HG03045 (cell line): ENCODE data around the gene PBX1.
"Not testable (repeated sequence)": the region's sequence is repeated elsewhere in the genome, so short reads cannot be mapped to it uniquely, and the experiment has no call there.

Source experiments
- ATAC-seq: cut with Tn5 transposase; IDR thresholded peaks from one replicate; pipeline ENCODE4 v1.9.1; 2021; ENCODE audit warnings: mild to moderate bottlenecking, moderate library complexity; ENCODE audit not compliant: unreplicated experiment

The PBX1 gene

DNA sequence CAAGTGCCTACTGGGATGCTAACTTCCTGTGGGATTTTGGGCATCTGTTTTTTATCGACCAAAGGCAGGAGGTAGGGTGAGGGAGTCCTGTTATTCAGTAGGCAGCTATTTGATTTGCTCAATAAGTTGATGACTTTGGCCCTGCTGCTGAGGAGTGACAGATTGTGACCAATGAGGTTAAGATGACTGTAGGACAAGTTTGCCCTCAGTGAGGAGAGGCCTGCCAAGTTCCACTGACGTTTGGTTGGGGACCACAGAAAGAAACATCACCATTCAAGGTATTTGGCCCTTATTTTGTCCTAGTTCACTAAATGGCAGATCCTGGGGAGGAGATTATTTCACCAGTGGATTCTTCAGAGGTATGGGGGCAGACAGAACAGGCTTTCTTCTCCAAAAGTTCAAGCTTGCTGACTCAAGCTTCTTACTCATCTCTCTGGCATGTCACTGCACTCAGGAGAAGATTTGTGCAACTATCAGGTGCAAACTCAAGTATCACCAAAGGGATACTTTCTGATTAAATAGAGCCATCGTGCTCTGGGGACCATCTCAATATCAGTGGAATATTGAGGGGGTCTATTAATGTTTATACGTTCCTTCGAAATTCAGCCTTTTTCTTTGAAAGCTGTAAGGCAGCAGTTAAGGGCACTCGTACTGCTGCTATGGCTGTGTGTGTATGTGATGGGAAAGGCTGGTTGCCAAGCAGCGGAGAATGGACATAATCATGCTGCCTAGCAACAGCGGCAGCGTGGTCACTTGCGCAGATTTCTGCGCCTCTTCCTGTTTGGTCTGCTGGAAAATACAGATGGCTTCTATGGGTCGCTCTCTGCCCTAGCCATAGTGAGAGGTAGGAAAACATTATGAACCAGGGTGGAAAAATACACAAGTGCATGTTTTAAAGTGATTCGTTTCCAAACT, 78.7 kb downstream of the PBX1 start:
- ATAC-seq, result no peak

DNA sequence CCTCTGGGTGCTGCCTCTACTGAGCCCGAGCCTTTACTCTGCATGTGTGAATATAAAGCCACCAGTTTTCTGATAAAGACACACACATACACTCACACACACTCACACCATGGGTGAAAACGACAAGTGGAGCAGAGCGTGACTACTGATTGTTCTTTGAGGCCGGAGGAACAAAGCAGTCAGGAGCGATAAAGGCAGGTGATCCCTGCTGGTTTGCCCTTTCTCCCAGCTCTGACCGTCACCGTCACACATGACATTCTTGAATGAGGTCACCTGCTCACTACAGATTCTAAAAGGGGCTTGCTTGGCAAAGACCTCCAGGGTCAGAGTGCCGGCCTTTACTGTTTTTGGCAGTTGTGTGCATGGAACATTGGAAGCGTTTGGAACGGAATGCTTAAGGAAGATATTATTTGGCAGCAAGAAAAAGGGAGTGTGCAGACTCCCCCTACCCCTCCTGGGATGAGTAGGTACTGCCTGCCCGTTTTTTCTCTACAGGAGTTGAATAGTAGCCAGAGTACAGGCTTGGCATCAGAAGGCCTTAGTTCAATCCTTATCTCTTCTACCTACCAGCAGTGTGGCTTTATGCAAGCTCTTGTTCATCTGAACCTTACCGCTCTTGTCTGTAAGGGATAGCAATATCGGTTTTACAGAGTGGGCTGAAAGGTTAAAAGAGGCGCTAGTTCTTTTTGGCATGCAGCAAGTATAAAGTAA, 79.7 kb downstream of the PBX1 start:
- ATAC-seq, result no peak

DNA sequence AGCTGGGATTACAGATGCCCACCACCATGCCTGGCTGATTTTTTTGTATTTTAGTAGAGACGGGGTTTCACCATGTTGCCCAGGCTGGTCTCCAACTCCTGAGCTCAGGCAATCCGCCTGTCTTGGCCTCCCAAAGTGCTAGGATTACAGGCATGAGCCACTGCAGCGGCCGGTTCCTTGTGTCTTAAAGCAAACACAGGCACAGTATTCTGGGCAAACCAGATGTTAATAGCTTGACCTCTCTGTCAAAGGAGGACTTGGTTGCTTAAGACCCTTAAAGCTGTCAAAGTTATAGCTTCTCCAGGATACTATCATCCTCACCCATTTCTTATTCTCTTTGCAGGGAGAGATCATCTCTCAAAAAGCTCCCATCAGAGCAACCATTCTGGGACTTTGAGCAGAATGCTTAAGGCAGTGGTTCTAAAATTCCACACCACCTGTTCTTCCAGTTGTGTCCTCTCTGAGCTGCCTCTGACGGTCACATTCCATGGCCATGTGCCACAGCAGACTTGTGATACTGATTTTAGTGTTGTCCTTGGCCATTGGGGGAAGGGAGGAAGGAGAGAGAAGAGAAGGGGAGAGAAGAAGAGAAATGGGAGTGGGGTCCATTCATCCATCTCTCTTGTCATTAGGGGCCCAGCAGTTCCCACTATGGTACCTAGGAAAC, 81.8 kb downstream of the PBX1 start:
- no peak for ATAC-seq

DNA sequence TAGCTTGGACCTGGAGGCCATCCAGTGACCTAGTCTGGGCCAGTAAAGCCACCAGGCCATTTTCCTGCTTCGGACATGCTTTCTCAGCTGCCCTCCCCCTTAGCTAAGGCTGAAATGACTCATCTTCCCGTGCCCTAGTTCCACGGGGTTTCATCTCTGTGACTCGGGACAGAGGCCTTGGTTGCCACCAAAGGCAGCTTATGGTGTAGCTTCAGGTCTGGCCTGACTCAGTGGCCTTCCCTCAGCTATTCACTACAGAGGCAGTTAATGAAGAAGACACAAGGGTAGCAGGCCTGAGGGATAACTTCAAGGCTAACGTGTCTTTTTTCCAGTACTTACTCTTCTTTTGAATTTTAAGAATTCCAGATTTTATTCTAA, 82.4 kb downstream of the PBX1 start:
- ATAC-seq, result no peak

DNA sequence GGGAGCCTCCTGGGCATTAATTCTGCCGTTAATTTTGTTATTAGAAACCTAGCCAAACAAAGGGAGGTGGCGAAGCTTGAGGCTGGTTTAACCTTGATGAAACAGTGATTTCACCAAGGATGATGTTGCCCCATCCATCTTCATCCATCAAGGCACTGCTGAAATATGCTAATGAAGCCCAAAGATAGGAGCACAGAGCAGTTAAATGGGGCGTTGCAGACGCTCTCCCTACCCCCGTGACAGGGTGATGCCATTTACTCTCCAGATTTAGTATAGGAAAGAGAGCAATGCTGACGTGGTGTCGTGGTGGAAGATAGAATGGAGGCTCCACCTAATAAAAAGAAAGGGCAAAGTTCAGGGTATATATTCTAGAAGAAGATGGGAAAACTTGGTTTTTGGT, 84.0 kb downstream of the PBX1 start:
- ATAC-seq, result no peak

DNA sequence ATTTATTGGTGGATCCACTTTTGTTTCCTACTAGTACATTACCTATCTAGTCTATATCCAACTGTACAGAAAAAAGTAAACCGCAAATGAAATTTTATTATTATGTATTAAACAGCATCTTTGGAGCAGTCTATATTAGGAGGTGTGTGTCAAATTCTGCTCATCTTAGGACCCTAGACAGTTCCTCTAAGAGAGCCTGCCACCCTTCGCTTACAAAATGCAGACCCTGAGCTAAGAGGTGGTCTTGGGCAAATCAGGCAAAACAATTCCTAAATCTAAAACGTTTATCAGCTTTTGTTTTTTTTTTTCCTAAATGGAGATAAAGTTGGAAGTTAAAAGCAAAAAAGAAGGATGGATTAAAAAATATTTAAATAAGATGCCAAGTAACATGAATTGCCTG, 85.3 kb downstream of the PBX1 start:
- no peak for ATAC-seq

DNA sequence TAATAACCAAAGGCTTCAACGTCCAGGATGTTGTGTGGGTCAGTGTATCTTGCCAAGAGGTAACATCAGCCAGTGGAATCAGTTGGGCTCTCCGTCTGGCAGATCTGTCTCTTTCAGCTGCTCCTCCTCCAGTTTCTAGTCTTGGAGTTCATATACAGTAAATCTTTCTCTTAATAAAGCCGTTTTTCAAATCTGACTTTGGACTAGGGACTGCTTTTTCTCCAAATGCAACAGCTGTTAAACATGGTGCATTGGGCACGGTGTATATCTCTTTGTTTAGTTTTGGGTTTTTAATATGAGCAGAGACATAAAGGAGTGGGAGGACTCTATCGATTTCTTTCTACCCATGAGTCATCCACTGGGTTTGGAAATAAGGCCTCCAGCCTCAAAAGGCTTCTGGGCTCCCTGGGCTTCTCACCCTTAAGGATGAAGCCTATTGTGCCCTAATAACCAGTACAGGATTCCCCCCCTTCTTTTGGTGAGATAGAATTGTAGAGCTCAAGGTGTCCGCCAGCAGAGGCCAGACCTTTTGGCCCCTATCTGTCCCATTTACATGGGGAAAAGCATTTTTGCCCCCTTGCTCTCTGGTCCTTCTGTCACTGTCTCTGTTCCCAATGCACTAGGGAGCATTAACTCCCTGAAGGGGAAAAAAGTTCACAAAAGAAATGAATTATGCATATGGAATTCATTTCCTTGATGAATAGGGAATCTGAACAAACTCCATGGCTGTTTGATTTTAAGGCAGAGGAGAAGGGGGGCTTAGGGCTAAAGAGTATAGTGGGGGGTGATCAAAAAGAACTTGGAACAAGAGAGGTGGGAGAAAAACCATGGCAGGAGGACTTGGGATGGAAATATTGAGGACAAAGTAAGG, 86.0 kb downstream of the PBX1 start:
- ATAC-seq, result no peak

DNA sequence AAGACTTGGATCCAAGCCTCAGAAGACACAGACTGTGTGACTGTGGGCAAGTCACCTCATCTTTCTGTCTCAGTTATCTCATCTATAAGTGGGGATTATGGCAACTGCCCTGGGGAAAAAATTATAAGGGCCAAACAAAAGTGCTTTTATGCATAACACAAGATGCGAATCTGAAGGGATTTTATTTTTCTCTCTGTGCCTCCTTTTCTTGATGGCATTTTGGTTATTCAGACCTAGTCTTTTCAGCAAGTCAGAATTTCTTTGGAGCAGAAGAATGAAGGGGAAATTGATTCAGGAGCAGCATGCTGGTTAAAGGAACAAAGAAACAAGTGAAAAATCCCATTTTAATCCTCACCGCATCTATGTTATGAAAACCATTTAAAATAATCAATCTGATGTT, 86.9 kb downstream of the PBX1 start:
- ATAC-seq, result no peak

DNA sequence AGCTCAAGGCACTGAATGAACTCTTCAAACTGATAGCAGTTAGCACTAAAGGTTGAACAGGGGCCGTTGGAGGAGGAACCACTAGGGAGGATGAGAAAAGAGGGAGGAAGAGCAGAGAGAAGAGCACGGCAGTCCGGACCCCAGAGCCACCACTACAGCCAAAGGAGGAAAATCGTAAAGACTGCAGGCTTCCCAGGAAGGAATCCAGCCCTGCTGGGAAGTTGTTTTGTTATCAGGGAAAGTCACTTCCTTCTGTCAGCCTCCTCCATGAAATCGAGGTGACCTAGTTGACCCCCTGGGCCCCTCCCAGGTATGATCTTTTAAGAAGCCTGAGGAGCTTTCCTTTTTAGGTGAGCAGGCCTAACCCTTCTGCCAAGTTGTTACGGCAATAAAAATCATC, 88.2 kb downstream of the PBX1 start:
- ATAC-seq, result no peak

DNA sequence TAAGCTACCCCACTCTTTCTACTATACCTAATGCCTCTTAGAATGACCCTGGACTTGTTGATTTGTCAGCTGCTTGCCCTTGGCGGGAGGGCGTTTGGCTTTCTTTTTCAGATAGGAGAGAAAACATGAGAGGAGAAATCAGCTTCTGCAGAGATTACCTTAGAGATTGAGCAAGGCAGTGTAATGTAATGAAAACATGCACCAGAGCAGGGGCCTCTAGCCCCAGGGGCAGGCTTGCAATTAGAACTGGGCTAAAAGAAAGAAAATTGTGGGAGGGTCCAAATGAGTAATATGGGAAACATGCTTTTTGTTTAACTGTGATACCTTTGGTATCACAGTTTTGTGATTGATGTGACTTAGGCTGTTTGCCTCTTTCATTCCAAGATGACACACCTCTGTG, 89.7 kb downstream of the PBX1 start:
- ATAC-seq, result no peak

DNA sequence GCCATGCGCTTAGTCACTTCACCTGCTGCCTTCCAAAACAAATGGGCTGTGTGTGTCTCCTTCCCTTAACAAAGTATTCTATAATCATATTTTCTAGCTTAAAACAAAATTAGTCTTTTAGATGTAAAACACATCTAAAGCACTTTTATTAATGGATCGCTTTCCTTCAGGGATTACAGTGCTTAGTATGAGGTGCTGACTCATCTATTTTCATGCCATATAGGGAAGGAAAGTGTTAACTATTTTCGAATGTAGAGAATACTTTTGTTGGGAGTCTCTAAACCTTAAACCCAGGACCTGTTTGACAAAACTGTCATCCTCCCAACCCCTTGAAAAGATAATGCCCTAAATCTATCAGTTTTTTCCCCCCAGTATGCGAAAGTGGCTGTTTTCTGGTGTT, 90.2 kb downstream of the PBX1 start:
- no peak for ATAC-seq

DNA sequence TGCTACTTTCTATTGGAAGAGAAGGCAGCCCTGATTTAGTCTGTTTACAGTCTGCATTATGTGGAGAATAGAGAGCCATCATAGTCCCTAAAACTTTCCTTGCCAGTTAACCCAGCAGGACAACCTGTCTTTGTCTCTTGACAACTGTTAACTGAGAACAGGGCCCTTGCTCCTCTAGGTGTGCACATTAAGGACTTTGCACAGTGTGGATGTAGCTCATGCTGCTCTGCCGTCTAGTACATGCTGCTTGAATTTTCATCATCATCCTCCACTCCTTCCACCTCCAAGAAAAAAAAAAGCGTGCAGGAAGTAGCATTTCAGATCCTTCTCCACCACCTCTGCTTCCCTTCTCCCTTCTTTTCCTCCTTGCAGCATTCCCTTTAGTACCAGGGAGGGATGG, 91.5 kb downstream of the PBX1 start:
- ATAC-seq, result no peak

DNA sequence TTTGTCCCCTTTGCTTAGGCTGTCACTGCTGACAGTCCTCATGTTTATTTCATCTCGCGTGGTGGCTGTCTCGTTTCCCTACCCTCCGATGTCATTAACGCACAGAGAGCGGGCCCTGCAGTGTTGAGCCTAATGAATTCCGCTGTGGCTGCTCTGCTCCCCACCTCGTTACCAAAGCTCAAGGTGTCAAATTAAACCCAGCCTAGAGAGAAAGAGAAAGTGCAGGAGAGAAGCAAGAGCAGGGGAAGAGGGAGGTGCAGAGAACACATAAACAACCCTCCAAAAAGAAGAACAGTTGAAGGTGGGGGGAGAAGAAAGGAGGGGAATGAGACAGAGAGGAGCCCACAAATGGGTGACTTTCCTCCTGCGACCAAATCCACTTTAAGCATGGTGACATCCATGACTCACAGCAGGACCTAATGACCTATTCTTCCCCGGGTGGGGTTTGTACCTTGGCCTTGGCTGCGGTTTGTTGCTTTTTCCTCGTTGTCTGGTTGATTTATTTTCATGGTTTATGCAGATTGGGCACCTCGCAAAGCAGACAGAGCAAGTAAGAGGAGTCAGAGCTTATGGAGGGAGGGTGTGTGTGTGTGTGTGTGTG, 92.5 kb downstream of the PBX1 start:
- no peak for ATAC-seq

DNA sequence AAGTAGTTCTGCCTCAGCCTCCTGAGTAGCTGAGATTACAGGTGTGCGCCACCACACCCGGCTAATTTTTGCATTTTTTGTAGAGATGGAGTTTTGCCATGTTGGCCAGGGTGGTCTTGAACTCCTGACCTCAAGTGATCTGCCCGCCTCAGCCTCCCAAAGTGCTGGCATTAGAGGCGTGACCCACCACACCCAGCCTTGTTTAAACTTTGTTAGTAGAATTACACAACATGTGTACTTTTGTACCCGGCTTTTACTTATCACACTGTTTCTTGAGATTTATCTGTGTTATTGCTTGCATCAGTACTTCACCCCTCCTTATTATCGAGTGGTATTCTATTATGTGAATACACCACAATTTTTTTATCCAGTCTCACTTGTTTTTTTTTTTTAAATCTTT, 94.0 kb downstream of the PBX1 start:
- ATAC-seq, result not testable (repeated sequence)

DNA sequence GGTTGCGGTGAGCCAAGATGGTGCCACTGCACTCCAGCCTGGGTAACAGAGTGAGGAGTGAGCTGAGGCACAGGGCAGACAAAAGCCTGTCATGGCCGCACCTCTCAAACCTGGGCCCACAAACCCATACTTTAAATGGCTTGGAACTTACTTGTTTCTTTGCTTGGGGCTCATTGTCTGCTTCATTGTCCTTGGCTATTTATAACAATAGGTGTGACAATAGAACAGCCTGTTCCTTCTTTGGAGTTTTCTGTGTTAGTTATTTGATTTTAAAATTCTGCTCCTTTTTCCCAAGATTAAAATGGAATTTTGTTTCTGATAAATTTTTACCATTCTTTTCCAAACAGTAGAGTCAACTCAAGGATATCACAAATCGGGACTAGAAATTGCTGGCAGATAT, 94.7 kb downstream of the PBX1 start:
- no peak for ATAC-seq

DNA sequence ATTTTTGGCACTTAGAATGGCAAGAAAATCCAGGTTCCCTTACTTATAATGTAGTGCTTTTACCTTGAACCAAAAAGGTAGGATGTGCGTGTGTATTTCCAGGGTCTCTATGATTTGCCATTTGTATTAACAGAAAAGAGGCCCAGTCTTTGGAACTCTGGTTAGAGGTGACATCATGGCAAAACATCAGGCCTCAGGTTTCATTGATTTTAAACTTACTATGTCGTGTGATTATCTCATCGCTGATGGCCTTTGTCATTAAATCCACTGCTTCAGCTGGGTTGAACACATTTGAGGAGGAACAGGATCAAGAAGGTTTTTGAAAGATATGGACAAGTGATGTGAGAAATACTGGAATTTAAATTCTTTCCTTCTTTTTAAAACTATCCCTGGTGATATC, 95.2 kb downstream of the PBX1 start:
- no peak for ATAC-seq

DNA sequence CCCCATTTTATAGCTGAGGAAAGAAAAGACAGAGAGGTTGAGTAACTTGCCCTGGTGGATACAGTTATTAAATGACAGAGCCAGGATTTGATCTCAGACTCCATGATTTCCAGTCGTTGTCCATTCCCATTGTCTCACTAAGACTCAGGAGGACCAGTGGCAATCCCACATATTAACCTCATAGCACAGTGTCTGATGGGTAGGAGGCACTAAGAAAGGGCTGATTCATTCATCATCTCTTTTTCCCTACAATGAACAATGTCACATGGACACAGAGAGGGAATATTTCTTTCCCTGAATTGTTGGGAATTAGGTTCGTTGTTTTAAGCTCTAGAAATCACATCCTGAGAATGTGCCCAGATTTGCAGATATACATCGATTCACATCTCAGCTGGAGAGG, 99.9 kb downstream of the PBX1 start:
- ATAC-seq, result no peak

DNA sequence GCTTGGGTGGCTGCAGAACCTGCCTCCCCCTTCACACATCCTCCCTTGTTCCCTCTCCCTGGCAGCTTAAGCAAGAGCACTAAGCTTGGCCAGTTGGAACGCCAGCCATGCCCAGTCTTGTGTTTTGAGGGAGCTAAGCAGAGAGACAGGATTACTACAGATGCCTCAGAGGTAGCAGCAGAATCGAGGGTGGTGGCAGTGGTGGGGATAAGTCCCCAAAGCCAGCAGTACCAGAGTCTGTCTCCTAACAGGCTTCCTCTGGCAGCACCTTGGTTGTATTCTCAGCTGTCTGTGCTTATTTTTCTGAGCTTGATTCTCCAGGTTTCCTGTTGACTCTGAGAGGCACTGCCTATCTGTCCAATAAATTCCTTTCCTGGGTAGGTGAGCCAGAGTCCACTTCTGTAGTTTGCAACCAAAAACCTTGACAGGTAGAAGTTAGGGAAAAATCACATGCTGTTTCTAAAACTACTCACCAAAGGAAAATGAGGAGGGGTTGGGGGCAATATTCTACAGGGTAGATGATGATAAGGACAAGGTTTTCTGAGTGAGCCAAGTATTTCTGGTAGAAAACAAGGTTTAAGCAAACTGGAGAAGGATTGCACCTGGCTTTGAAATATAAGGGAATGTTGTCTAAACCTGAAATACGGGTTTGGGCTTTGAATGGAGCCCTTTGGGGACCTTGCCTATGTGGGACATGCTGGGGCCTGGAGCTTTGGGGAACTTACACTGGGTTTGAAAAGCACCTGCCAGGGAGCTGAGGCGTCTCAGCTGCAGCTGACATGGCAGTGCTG, 100.8 kb downstream of the PBX1 start:
- ATAC-seq, result no peak

DNA sequence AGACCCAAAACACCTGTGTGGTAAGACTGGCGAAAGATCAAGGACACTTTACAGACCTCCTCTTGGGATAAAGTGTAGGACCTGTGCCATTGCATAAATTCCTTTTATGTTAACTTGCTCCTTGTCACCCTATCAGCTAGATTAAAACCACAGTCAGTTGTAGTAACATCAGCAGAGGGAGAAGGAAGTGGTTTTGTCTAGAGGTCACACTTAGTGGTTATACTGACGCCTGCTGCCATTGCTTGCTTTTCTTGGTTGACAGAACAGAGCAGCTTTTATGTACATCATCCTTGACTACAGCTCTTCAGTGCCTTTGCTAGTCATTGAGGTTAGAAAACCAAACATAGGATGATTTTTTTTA, 101.4 kb downstream of the PBX1 start:
- no peak for ATAC-seq

DNA sequence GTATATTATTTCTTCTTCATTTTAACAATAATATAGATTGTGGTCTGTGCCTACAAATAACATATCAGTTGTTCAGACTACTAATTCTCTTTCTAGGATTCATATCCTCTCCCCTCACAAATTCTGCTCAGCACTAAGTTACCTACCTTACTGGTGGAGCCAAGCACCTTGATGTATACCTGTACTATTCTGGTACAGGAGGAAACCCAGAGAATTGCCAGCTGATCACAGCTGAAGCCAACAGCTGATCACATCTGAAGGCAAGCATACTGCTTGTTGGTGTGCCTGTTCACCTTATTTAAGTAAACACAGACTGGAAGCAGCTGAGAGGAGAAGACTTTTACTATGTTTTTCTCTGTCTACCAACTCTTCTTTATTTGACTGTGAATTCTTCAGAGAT, 101.8 kb downstream of the PBX1 start:
- ATAC-seq, result no peak
